ENCODE results near the gene CHFR. TPM values are rescaled to one million over a fixed set of nuclear protein-coding genes. Genes with fewer than 3 reads are reported as not detected.
A peak's percentile ranks its signal among the peaks of the same experiment; 100 is the strongest.
"Not testable (repeated sequence)": the region's sequence is repeated elsewhere in the genome, so short reads cannot be mapped to it uniquely, and the experiment has no call there.

The CHFR gene
- total RNA-seq, 4 donors from 2014 or later: 36.1 to 58.6 (median 39.8) TPM

DNA sequence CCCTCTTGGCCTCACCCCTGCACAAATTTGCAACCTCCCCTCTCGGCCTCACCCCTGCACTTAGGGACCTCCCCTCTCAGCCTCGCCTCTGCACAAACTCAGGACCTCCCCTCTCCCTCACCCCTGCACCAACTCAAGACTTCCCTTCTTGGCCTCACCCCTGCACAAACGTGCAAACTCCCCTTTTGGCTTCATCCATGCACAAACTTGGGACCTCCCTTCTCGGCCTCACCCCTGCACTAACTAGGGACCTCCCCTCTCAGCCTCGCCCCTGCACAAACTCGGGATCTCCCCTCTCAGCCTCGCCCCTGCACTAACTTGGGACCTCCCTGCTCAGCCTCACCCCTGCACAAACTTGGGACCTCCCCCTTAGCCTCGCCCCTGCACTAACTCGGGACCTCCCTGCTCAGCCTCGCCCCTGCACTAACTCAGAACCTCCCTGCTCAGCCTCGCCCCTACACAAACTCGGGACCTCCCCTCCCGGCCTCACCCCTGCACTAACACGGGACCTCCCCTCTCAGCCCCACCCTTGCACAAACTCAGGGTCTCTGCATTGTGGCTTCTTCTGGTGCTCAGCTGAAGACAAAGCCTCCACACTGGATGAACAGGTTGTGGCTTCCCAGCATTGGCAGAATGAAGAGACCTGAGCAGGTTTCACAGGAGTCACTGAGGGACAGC is 47.7 kb downstream of the CHFR start:
- H3K9me3 ChIP-seq: no peaks in the 10 kb centered on the region
- H3K36me3 ChIP-seq: peaks cover 6 to 87% (median 10%) of the 10 kb centered on the region in 3 donors
- H3K27me3 ChIP-seq: no peaks in the 10 kb centered on the region
- no peak for DNase-seq (ENCODE audit: low spot score in 2 of 2)
- no peak overlapping the region for H3K27ac ChIP-seq
- H3K4me1 ChIP-seq: peaks cover 0 to 13% (median 0%) of the 10 kb centered on the region in 4 donors
- no peak overlapping the region for H3K4me3 ChIP-seq
- 84 to 85% methylated on average over 14 of the region's 14 CpGs for WGBS, 2 donors
- TF ChIP-seq EP300 (IDR thresholded peaks at IDR 0.05): no peak
- TF ChIP-seq POLR2A (IDR thresholded peaks at IDR 0.05): no peak
- TF ChIP-seq, protein P1, sequence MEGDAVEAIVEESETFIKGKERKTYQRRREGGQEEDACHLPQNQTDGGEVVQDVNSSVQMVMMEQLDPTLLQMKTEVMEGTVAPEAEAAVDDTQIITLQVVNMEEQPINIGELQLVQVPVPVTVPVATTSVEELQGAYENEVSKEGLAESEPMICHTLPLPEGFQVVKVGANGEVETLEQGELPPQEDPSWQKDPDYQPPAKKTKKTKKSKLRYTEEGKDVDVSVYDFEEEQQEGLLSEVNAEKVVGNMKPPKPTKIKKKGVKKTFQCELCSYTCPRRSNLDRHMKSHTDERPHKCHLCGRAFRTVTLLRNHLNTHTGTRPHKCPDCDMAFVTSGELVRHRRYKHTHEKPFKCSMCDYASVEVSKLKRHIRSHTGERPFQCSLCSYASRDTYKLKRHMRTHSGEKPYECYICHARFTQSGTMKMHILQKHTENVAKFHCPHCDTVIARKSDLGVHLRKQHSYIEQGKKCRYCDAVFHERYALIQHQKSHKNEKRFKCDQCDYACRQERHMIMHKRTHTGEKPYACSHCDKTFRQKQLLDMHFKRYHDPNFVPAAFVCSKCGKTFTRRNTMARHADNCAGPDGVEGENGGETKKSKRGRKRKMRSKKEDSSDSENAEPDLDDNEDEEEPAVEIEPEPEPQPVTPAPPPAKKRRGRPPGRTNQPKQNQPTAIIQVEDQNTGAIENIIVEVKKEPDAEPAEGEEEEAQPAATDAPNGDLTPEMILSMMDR (IDR thresholded peaks at IDR 0.05): no peak

DNA sequence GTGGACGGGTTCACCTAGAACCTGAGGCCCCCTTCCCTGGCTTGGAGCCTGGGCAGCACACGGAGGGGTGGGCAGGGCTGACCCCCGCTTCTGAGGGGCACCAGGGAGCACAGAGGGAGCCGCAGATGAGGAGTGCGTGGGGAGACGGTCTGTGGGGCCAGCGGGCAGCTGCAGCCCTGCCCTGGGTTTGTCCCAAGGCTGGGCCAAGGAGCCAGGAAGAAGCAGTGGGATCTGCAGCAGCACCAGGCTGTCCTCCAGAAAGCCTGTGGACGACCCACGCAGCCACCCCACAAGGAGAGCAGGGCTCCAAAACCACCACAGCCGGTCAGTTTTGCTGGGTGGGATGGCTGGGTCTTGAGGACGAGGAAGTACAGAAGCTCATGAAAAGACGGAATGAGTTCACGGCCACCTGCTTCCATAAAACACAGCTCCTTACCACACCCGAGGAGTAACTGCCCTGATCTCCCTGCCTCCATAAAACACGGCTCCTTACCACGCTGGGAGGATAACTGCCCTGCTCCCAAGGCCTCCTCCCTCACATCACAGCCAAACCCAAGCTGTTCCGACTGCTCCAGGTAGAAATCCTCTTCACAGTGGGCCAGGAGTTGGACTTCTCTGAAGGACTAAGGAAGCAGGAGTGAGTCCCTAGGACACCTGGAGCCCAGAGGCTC is 48.9 kb downstream of the CHFR start:
- no peaks in the 10 kb centered on the region for H3K9me3 ChIP-seq
- no peak for TF ChIP-seq POLR2A (IDR thresholded peaks at IDR 0.05)
- TF ChIP-seq, protein P1 (IDR thresholded peaks at IDR 0.05): no peak
- no peak for TF ChIP-seq EP300 (IDR thresholded peaks at IDR 0.05)
- 73 to 77% methylated on average over 9 to 13 of the region's 17 CpGs for WGBS, 2 donors
- H3K36me3 ChIP-seq: peaks cover 6 to 85% (median 7%) of the 10 kb centered on the region in 3 donors
- no peak overlapping the region for H3K4me3 ChIP-seq
- peak overlapping the region in 1 of 4 donors; percentile 33 for H3K27ac ChIP-seq
- no peaks in the 10 kb centered on the region for H3K27me3 ChIP-seq
- peaks cover 0 to 13% (median 0%) of the 10 kb centered on the region in 4 donors for H3K4me1 ChIP-seq
- DNase-seq (ENCODE audit: low spot score in 2 of 2): no peak

DNA sequence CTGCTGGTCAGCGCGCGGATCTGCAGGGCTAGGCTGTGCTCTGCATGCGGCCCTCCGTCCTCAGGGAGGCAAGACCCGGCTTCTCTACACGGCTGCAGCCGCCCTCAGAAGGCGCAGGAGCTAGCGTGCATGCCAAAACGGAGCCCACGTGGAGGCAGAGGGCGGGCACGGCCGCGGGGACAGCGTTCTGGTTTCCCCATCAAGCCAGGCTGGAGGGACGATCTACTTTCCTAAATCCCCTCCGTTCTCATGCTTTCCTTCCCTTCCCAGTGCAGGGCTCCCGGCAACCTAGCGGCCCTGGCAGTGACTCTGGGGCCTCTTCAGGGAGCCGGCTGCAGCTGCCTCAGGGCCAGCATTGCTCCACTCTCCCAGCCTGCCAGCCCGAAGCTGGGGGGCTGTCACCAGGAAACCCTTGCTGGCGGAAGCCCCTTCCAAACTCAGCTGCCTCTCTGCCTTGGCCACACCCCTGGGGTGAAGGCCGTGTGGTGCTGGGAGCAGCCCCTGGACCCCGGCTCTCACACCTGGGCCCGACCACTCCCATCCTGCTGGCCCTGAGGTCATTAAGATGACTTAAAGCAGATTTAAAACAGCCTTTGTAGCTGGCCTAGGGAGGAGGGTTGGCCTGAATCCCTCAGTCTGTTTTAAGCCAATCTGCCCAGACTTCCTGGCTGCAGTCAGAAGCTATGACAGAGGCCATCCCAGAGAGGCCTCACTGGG is 49.6 kb downstream of the CHFR start:
- H3K9me3 ChIP-seq: no peaks in the 10 kb centered on the region
- peaks cover 6 to 85% (median 6%) of the 10 kb centered on the region in 3 donors for H3K36me3 ChIP-seq
- peaks cover 0 to 13% (median 0%) of the 10 kb centered on the region in 4 donors for H3K4me1 ChIP-seq
- WGBS, 2 donors: 50 to 62% methylated on average over 24 to 27 of the region's 27 CpGs
- DNase-seq (ENCODE audit: low spot score in 2 of 2): no peak
- no peaks in the 10 kb centered on the region for H3K27me3 ChIP-seq
- TF ChIP-seq POLR2A (IDR thresholded peaks at IDR 0.05) (no peak), EP300 (IDR thresholded peaks at IDR 0.05) (no peak)
- TF ChIP-seq, protein P1 (IDR thresholded peaks at IDR 0.05): no peak
- peak overlapping the region in 1 of 4 donors; percentile 33 for H3K27ac ChIP-seq
- H3K4me3 ChIP-seq: no peak overlapping the region

DNA sequence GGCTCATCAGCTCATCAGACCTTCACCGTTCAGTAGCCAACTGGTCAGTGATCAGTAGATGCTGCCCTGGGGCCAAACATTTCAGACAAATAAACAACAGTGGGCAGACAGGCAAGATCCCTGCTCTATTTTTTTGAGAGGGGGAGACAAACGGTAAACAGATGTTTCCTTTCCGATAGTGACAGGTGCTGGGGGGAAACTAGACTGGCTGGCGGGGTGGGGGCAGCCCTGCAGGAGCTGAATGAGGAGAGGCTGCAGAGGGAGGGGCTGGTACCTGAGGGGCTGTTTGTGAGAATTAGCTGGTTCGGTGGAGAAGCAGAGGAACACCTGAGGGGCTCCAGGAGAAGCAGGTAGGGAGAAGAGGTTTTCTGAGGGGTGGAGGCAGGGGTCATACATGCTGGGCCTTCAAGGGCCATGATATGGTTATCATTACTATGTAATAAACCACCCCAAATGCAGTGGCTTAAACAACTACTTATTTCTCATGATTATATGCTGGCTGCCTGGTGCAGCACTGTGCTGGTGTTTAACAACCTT is 50.5 kb downstream of the CHFR start:
- 73 to 77% methylated on average over 5 of the region's 5 CpGs for WGBS, 2 donors
- TF ChIP-seq, protein P1 (IDR thresholded peaks at IDR 0.05): no peak
- TF ChIP-seq POLR2A (IDR thresholded peaks at IDR 0.05) (no peak), EP300 (IDR thresholded peaks at IDR 0.05) (no peak)
- peaks cover 0 to 13% (median 0%) of the 10 kb centered on the region in 4 donors for H3K4me1 ChIP-seq
- no peak for DNase-seq (ENCODE audit: low spot score in 2 of 2)
- no peaks in the 10 kb centered on the region for H3K9me3 ChIP-seq
- H3K36me3 ChIP-seq: peaks cover 0 to 77% (median 6%) of the 10 kb centered on the region in 3 donors
- no peak overlapping the region for H3K27ac ChIP-seq
- H3K4me3 ChIP-seq: no peak overlapping the region
- H3K27me3 ChIP-seq: no peaks in the 10 kb centered on the region

DNA sequence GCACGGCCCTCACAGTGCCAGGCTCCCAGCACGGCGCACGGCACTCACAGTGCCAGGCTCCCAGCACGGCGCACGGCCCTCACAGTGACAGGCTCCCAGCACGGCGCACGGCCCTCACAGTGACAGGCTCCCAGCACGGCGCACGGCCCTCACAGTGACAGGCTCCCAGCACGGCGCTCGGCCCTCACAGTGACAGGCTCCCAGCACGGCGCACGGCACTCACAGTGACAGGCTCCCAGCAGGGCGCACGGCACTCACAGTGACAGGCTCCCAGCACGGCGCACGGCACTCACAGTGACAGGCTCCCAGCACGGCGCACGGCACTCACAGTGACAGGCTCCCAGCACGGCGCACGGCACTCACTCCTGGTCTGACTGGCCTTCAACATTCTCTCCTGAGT is 51.2 kb downstream of the CHFR start:
- DNase-seq (ENCODE audit: low spot score in 2 of 2); H3K4me3 ChIP-seq; H3K27me3 ChIP-seq; H3K9me3 ChIP-seq; H3K27ac ChIP-seq: not testable (repeated sequence)
- Histone ChIP-seq H3K36me3 (peaks cover 0 to 71% (median 6%) of the 10 kb centered on the region in 3 donors), H3K4me1 (peaks cover 0 to 13% (median 0%) of the 10 kb centered on the region in 4 donors)
- 84% methylated on average over 11 to 20 of the region's 30 CpGs for WGBS, 2 donors

Data from tibial nerve (tissue), 4 donors.